Measurements from ENCODE around the gene CMIP.

DNA sequence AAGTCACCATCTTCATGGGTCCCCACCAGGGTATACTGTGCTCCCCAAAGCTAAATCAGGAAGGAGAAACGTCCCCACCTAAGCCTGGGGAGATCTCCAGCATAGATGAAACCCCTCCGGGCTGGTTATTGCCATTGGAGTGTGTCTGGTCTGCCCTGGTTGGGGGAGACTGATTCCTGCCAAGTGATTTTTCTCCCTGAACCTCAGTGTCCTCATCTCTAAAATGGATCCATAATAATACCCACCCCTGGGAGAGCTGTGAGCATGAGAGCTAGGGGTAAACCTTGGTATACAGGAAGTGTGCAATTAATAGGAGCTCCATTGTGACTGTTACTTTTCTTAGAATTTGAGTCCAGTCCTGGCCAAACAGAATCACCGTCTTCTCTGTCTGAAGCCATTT, 111.1 kb downstream of the CMIP start:
- TF ChIP-seq, protein P1, sequence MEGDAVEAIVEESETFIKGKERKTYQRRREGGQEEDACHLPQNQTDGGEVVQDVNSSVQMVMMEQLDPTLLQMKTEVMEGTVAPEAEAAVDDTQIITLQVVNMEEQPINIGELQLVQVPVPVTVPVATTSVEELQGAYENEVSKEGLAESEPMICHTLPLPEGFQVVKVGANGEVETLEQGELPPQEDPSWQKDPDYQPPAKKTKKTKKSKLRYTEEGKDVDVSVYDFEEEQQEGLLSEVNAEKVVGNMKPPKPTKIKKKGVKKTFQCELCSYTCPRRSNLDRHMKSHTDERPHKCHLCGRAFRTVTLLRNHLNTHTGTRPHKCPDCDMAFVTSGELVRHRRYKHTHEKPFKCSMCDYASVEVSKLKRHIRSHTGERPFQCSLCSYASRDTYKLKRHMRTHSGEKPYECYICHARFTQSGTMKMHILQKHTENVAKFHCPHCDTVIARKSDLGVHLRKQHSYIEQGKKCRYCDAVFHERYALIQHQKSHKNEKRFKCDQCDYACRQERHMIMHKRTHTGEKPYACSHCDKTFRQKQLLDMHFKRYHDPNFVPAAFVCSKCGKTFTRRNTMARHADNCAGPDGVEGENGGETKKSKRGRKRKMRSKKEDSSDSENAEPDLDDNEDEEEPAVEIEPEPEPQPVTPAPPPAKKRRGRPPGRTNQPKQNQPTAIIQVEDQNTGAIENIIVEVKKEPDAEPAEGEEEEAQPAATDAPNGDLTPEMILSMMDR (IDR thresholded peaks at IDR 0.05), result no peak
- no peak for TF ChIP-seq POLR2A (IDR thresholded peaks at IDR 0.05)

Measured in right lobe of liver (tissue), 4 donors.